ENCODE measurements around the gene TPRN.

Gene TPRN

GRCh38 chr9:137228968-137229896 is 28.7 kb upstream of the TPRN start:
- TF ChIP-seq REST (IDR thresholded peaks at IDR 0.05; ENCODE audit: low read depth) (no peak), MAX (IDR thresholded peaks at IDR 0.05) (peak; percentile 4; the same call in 1 of the 2 replicates)

- TF ChIP-seq FOXM1 (IDR thresholded peaks at IDR 0.05; ENCODE audit: borderline replicate concordance, low read depth) = no peak
- TF ChIP-seq MAX (IDR thresholded peaks at IDR 0.05) = peak; percentile 56; the same call in 1 of the 2 replicates
- no peak for TF ChIP-seq TCF12 (IDR thresholded peaks at IDR 0.05; ENCODE audit: low read depth)
- TF ChIP-seq EGR1 (IDR thresholded peaks at IDR 0.05) = peak; percentile 93
Measured at GRCh38 chr9:137228506-137228967, 28.0 kb upstream of the TPRN start.

GRCh38 chr9:137227853-137228505 is 27.4 kb upstream of the TPRN start:
- TF ChIP-seq FOXM1 (IDR thresholded peaks at IDR 0.05; ENCODE audit: borderline replicate concordance, low read depth) = no peak
- TF ChIP-seq MAX (IDR thresholded peaks at IDR 0.05) = no peak
- no peak for TF ChIP-seq REST (IDR thresholded peaks at IDR 0.05; ENCODE audit: low read depth)
- TF ChIP-seq USF1 (IDR thresholded peaks at IDR 0.05) = no peak
- TF ChIP-seq CEBPB (IDR thresholded peaks at IDR 0.05) = no peak
- no peak for TF ChIP-seq TAF1 (IDR thresholded peaks at IDR 0.05; ENCODE audit: low read depth)
- TF ChIP-seq CREB1 (IDR thresholded peaks at IDR 0.05; ENCODE audit: low read depth) = no peak
- TF ChIP-seq ZBTB7A (IDR thresholded peaks at IDR 0.05; ENCODE audit: low read depth) = no peak
- TF ChIP-seq NFIC (IDR thresholded peaks at IDR 0.05) = no peak

- TF ChIP-seq REST (IDR thresholded peaks at IDR 0.05; ENCODE audit: low read depth) (no peak), FOXM1 (IDR thresholded peaks at IDR 0.05; ENCODE audit: borderline replicate concordance, low read depth) (peak; percentile 71), CEBPB (IDR thresholded peaks at IDR 0.05) (no peak; the same call in 1 of the 2 replicates), CREB1 (IDR thresholded peaks at IDR 0.05; ENCODE audit: low read depth) (no peak), ZBTB7A (IDR thresholded peaks at IDR 0.05; ENCODE audit: low read depth) (peak; percentile 96), USF1 (IDR thresholded peaks at IDR 0.05) (no peak), TAF1 (IDR thresholded peaks at IDR 0.05; ENCODE audit: low read depth) (peak; percentile 40; the same call in 1 of the 2 replicates), RAD21 (IDR thresholded peaks at IDR 0.05; ENCODE audit: low read depth) (peak; percentile 95), EP300 (IDR thresholded peaks at IDR 0.05; ENCODE audit: borderline replicate concordance) (peak; percentile 89), TCF12 (IDR thresholded peaks at IDR 0.05; ENCODE audit: low read depth) (peak; percentile 94), YY1 (IDR thresholded peaks at IDR 0.05; ENCODE audit: low read depth) (peak; percentile 56; the same call in 1 of the 2 replicates), EGR1 (IDR thresholded peaks at IDR 0.05) (0 out of 2 replicates have a peak, but pooled peaks have one; percentile 50), MAX (IDR thresholded peaks at IDR 0.05) (no peak; the same call in none of the 2 replicates), NFIC (IDR thresholded peaks at IDR 0.05) (peak; percentile 99), TEAD4 (IDR thresholded peaks at IDR 0.05) (peak; percentile 78)
Measured at GRCh38 chr9:137227054-137227852, 26.7 kb upstream of the TPRN start, which contains the start of gene RNF224. Gene RNF224 (plus strand): TSS chr9:137227502. CDS start chr9:137228336, 834 bp downstream.
